ENCODE data around the gene TWIST2. TPM values are rescaled to one million over a fixed set of nuclear protein-coding genes. Genes with fewer than 3 reads are reported as not detected.

TWIST2 gene
- total RNA-seq, 1 experiment from 2014 or later: 33.3 TPM

GRCh38 chr2:238911376-238912227 is 63.7 kb downstream of the TWIST2 start:
- in situ Hi-C loops (cut with HindIII; ENCODE audit: low sequenced_read_pairs): no loop called here
- no peak for DNase-seq (ENCODE audit: low spot score)

- no peak for DNase-seq (ENCODE audit: low spot score)
- in situ Hi-C loops (cut with HindIII; ENCODE audit: low sequenced_read_pairs): no loop called here
These were observed 64.5 kb downstream of the TWIST2 start for GRCh38 chr2:238912228-238912915.

GRCh38 chr2:238912916-238913875 is 65.3 kb downstream of the TWIST2 start:
- in situ Hi-C loops (cut with HindIII; ENCODE audit: low sequenced_read_pairs): no loop called here

GRCh38 chr2:238913931-238914647 is 66.2 kb downstream of the TWIST2 start:
- in situ Hi-C loops (cut with HindIII; ENCODE audit: low sequenced_read_pairs): no loop called here
- DNase-seq (ENCODE audit: low spot score): no peak

More at GRCh38 chr2:238912916-238913875, 65.3 kb downstream of the TWIST2 start:
- no peak for DNase-seq (ENCODE audit: low spot score)

- in situ Hi-C loops (cut with HindIII; ENCODE audit: low sequenced_read_pairs): no loop called here
- DNase-seq (ENCODE audit: low spot score): no peak
These were observed 66.7 kb downstream of the TWIST2 start for GRCh38 chr2:238914648-238915015.

- no peak for DNase-seq (ENCODE audit: low spot score)
- in situ Hi-C loops (cut with HindIII; ENCODE audit: low sequenced_read_pairs): no loop called here
These were observed 67.3 kb downstream of the TWIST2 start for GRCh38 chr2:238915196-238915595.

GRCh38 chr2:238915596-238915995 is 67.7 kb downstream of the TWIST2 start:
- in situ Hi-C loops (cut with HindIII; ENCODE audit: low sequenced_read_pairs): no loop called here

GRCh38 chr2:238916176-238916874 is 68.4 kb downstream of the TWIST2 start:
- no peak for DNase-seq (ENCODE audit: low spot score)
- in situ Hi-C loops (cut with HindIII; ENCODE audit: low sequenced_read_pairs): no loop called here

More at GRCh38 chr2:238915596-238915995, 67.7 kb downstream of the TWIST2 start:
- DNase-seq (ENCODE audit: low spot score): no peak

GRCh38 chr2:238916875-238917590 is 69.1 kb downstream of the TWIST2 start:
- DNase-seq (ENCODE audit: low spot score): no peak
- in situ Hi-C loops (cut with HindIII; ENCODE audit: low sequenced_read_pairs): no loop called here

GRCh38 chr2:238919307-238919706 is 71.4 kb downstream of the TWIST2 start:
- in situ Hi-C loops (cut with HindIII; ENCODE audit: low sequenced_read_pairs): no loop called here
- no peak for DNase-seq (ENCODE audit: low spot score)

GRCh38 chr2:238920053-238920452 is 72.2 kb downstream of the TWIST2 start:
- no peak for DNase-seq (ENCODE audit: low spot score)
- in situ Hi-C loops (cut with HindIII; ENCODE audit: low sequenced_read_pairs): no loop called here

- no peak for DNase-seq (ENCODE audit: low spot score)
- in situ Hi-C loops (cut with HindIII; ENCODE audit: low sequenced_read_pairs): no loop called here
These were observed 72.7 kb downstream of the TWIST2 start for GRCh38 chr2:238920601-238921001.

GRCh38 chr2:238921259-238921658 is 73.4 kb downstream of the TWIST2 start:
- DNase-seq (ENCODE audit: low spot score): no peak
- in situ Hi-C loops (cut with HindIII; ENCODE audit: low sequenced_read_pairs): no loop called here

GRCh38 chr2:238921681-238922319 is 73.9 kb downstream of the TWIST2 start:
- no peak for DNase-seq (ENCODE audit: low spot score)
- in situ Hi-C loops (cut with HindIII; ENCODE audit: low sequenced_read_pairs): no loop called here

GRCh38 chr2:238922435-238922834 is 74.5 kb downstream of the TWIST2 start:
- no peak for DNase-seq (ENCODE audit: low spot score)
- in situ Hi-C loops (cut with HindIII; ENCODE audit: low sequenced_read_pairs): no loop called here

GRCh38 chr2:238924032-238924431 is 76.1 kb downstream of the TWIST2 start:
- no peak for DNase-seq (ENCODE audit: low spot score)

GRCh38 chr2:238924796-238925195 is 76.9 kb downstream of the TWIST2 start:
- peak; percentile 10 for DNase-seq (ENCODE audit: low spot score)
- in situ Hi-C loops (cut with HindIII; ENCODE audit: low sequenced_read_pairs): no loop called here

More at GRCh38 chr2:238924032-238924431, 76.1 kb downstream of the TWIST2 start:
- in situ Hi-C loops (cut with HindIII; ENCODE audit: low sequenced_read_pairs): no loop called here
